SK-N-SH treated with all-trans-retinoic acid at 6 μM for 48 hours (cell line): Measurements from ENCODE around the gene HMCN2.

Experiments used
- ATAC-seq: fragments of 200-7000 bp; cut with Tn5 transposase; 3 replicates; pipeline ENCODE4 v1.9.1; 2020; ENCODE audit warnings: mild to moderate bottlenecking, moderate library complexity
- ARNTL ChIP-seq: fragments of 450-650 bp; formaldehyde crosslinking; IDR thresholded peaks from 2 replicates; pipeline ENCODE4 v1.5.0; 2020; ENCODE audit warnings: low read depth, mild to moderate bottlenecking, moderate library complexity, borderline replicate concordance
- BACH2 ChIP-seq: fragments of 250-450 bp; sonication (Bioruptor Pico); IDR thresholded peaks from 2 replicates; pipeline ENCODE4 v1.9.0; 2021; ENCODE audit warnings: mild to moderate bottlenecking, borderline replicate concordance
- CSDC2 ChIP-seq: fragments of 250-450 bp; sonication (Bioruptor Pico); IDR thresholded peaks from 2 replicates; pipeline ENCODE4 v1.5.0; 2020; ENCODE audit warnings: mild to moderate bottlenecking, moderate library complexity
- CSRNP3 ChIP-seq: fragments of 250-450 bp; sonication (Bioruptor Pico); IDR thresholded peaks from 2 replicates; pipeline ENCODE4 v1.5.1; 2021; ENCODE audit warnings: mild to moderate bottlenecking, moderate library complexity
- ESRRG ChIP-seq: fragments of 250-450 bp; sonication (Bioruptor Pico); IDR thresholded peaks from 2 replicates; pipeline ENCODE4 v1.6.1; 2021; ENCODE audit warnings: mild to moderate bottlenecking
- GLIS3 ChIP-seq: fragments of 250-450 bp; sonication (Bioruptor Pico); IDR thresholded peaks from 2 replicates; pipeline ENCODE4 v1.5.0; 2020; ENCODE audit warnings: mild to moderate bottlenecking, moderate library complexity
- ISL1 ChIP-seq: fragments of 250-450 bp; sonication (Bioruptor Pico); IDR thresholded peaks from 2 replicates; pipeline ENCODE4 v2.1.2; 2022; ENCODE audit warnings: mild to moderate bottlenecking, moderate library complexity
- OSR1 ChIP-seq: fragments of 250-450 bp; sonication (Bioruptor Pico); IDR thresholded peaks from 2 replicates; pipeline ENCODE4 v1.8.0; 2022; ENCODE audit warnings: moderate library complexity, mild to moderate bottlenecking, inconsistent platforms
- PATZ1 ChIP-seq: fragments of 250-450 bp; sonication (Bioruptor Pico); IDR thresholded peaks from 2 replicates; pipeline ENCODE4 v1.8.0; 2020; ENCODE audit warnings: mild to moderate bottlenecking, moderate library complexity, borderline replicate concordance
- POU6F1 ChIP-seq: fragments of 250-450 bp; sonication (Bioruptor Pico); IDR thresholded peaks from 2 replicates; pipeline ENCODE4 v1.8.0; 2021; ENCODE audit warnings: low read depth, mild to moderate bottlenecking, moderate library complexity, borderline replicate concordance
- PPARA ChIP-seq: fragments of 250-450 bp; sonication (Bioruptor Pico); IDR thresholded peaks from 2 replicates; pipeline ENCODE4 v1.5.0; 2020; ENCODE audit warnings: mild to moderate bottlenecking, borderline replicate concordance
- RARB ChIP-seq: fragments of 250-450 bp; sonication (Bioruptor Pico); IDR thresholded peaks from 2 replicates; pipeline ENCODE4 v1.8.0; 2021; ENCODE audit warnings: mild to moderate bottlenecking, moderate library complexity
- SNAI2 ChIP-seq: fragments of 250-450 bp; sonication (Bioruptor Pico); IDR thresholded peaks from 2 replicates; pipeline ENCODE4 v1.5.0; 2020; ENCODE audit warnings: mild to moderate bottlenecking, moderate library complexity
- TCF4 ChIP-seq: fragments of 250-450 bp; sonication (Bioruptor Pico); IDR thresholded peaks from 2 replicates; pipeline ENCODE4 v1.8.0; 2021; ENCODE audit warnings: mild to moderate bottlenecking, moderate library complexity, borderline replicate concordance
- TOX ChIP-seq: fragments of 250-450 bp; sonication (Bioruptor Pico); IDR thresholded peaks from 2 replicates; pipeline ENCODE4 v1.8.0; 2021; ENCODE audit warnings: mild to moderate bottlenecking, moderate library complexity, borderline replicate concordance
- TSHZ2 ChIP-seq: fragments of 250-450 bp; sonication (Bioruptor Pico); IDR thresholded peaks from 2 replicates; pipeline ENCODE4 v1.5.0; 2020; ENCODE audit warnings: mild to moderate bottlenecking, moderate library complexity
- ZC3H10 ChIP-seq: fragments of 250-450 bp; sonication (Bioruptor Pico); IDR thresholded peaks from 2 replicates; pipeline ENCODE4 v1.5.1; 2021; ENCODE audit warnings: mild to moderate bottlenecking, moderate library complexity
- ZFP3 ChIP-seq: fragments of 250-450 bp; sonication (Bioruptor Pico); IDR thresholded peaks from 2 replicates; pipeline ENCODE4 v1.5.0; 2020; ENCODE audit warnings: mild to moderate bottlenecking, moderate library complexity
- ZFP30 ChIP-seq: fragments of 450-650 bp; formaldehyde crosslinking; IDR thresholded peaks from 2 replicates; pipeline ENCODE4 v1.5.0; 2022; ENCODE audit warnings: mild to moderate bottlenecking, moderate library complexity
- ZNF565 ChIP-seq: fragments of 450-650 bp; formaldehyde crosslinking; conservative IDR thresholded peaks from 2 replicates; pipeline ENCODE4 v1.5.0; 2020; ENCODE audit warnings: low read depth, mild to moderate bottlenecking, moderate library complexity
- ZNF70 ChIP-seq: fragments of 450-650 bp; formaldehyde crosslinking; IDR thresholded peaks from 2 replicates; pipeline ENCODE4 v1.5.0; 2020; ENCODE audit warnings: mild to moderate bottlenecking, moderate library complexity
- ZNF8 ChIP-seq: fragments of 450-650 bp; formaldehyde crosslinking; IDR thresholded peaks from 2 replicates; pipeline ENCODE4 v1.5.0; 2020; ENCODE audit warnings: mild to moderate bottlenecking, moderate library complexity
- TF ChIP-seq, protein P1 (sequence below): fragments of 250-450 bp; sonication (Bioruptor Pico); IDR thresholded peaks from 2 replicates; pipeline ENCODE4 v1.5.1; 2020; ENCODE audit warnings: low read depth, mild to moderate bottlenecking, moderate library complexity

The HMCN2 gene

GRCh38 chr9:130309689-130310455 lies 44.3 kb downstream of the HMCN2 start (continued):
- TF ChIP-seq, protein P1, sequence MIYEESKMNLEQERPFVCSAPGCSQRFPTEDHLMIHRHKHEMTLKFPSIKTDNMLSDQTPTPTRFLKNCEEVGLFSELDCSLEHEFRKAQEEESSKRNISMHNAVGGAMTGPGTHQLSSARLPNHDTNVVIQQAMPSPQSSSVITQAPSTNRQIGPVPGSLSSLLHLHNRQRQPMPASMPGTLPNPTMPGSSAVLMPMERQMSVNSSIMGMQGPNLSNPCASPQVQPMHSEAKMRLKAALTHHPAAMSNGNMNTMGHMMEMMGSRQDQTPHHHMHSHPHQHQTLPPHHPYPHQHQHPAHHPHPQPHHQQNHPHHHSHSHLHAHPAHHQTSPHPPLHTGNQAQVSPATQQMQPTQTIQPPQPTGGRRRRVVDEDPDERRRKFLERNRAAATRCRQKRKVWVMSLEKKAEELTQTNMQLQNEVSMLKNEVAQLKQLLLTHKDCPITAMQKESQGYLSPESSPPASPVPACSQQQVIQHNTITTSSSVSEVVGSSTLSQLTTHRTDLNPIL (CRISPR knock-in tag) = no peak

- ATAC-seq = no peak
- TF ChIP-seq ZNF8 (CRISPR knock-in tag) = no peak
- TF ChIP-seq ISL1 (CRISPR knock-in tag) = no peak
- no peak for TF ChIP-seq ZC3H10 (CRISPR knock-in tag)
- TF ChIP-seq PATZ1 (CRISPR knock-in tag) = no peak
- TF ChIP-seq, protein P1 (CRISPR knock-in tag) = no peak
- no peak for TF ChIP-seq PPARA (CRISPR knock-in tag)
- TF ChIP-seq ZNF565 (CRISPR knock-in tag) = no peak
- no peak for TF ChIP-seq GLIS3 (CRISPR knock-in tag)
- TF ChIP-seq OSR1 = no peak
- TF ChIP-seq TOX (CRISPR knock-in tag) = no peak
- TF ChIP-seq ZFP30 (CRISPR knock-in tag) = no peak
- no peak for TF ChIP-seq RARB (CRISPR knock-in tag)
- no peak for TF ChIP-seq CSRNP3 (CRISPR knock-in tag)
- TF ChIP-seq ESRRG (CRISPR knock-in tag) = no peak
- no peak for TF ChIP-seq ZNF70 (CRISPR knock-in tag)
- TF ChIP-seq CSDC2 = no peak
- no peak for TF ChIP-seq SNAI2
- TF ChIP-seq POU6F1 (CRISPR knock-in tag) = no peak
These were observed 44.9 kb downstream of the HMCN2 start for GRCh38 chr9:130310456-130310855.

DNA sequence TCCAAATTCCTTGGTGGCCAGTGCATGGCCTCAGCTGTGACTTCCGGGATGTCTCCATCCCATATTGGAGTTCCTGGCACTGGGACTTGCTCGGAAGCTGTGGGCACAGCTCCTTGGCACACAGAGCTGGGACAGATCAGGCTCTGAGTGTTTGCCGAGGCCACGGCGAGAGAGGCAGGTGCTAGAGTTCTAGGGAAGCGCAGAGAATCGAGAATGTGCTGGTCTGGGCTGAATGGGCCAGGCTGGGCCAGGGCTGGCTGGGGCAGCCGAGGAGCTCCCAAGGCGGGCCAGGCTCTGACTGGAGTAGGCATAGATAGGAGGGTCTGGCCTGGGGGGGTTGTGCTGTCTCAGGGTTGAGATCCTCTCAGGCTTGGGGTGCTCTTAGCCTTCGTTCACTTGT lies 45.4 kb downstream of the HMCN2 start:
- no peak for ATAC-seq
- TF ChIP-seq TSHZ2 (CRISPR knock-in tag) = no peak
- TF ChIP-seq ZFP3 (CRISPR knock-in tag) = no peak
- no peak for TF ChIP-seq ZNF70 (CRISPR knock-in tag)
- TF ChIP-seq ESRRG (CRISPR knock-in tag) = no peak
- no peak for TF ChIP-seq POU6F1 (CRISPR knock-in tag)
- no peak for TF ChIP-seq RARB (CRISPR knock-in tag)
- no peak for TF ChIP-seq ZFP30 (CRISPR knock-in tag)
- TF ChIP-seq ARNTL (CRISPR knock-in tag) = no peak
- no peak for TF ChIP-seq CSDC2
- no peak for TF ChIP-seq BACH2
- no peak for TF ChIP-seq PATZ1 (CRISPR knock-in tag)
- TF ChIP-seq TOX (CRISPR knock-in tag) = no peak
- no peak for TF ChIP-seq OSR1
- no peak for TF ChIP-seq ZC3H10 (CRISPR knock-in tag)
- TF ChIP-seq ZNF8 (CRISPR knock-in tag) = no peak
- no peak for TF ChIP-seq TCF4 (CRISPR knock-in tag)
